ENCODE measurements around the gene RAPSN. TPM values are rescaled to one million over a fixed set of nuclear protein-coding genes. Genes with fewer than 3 reads are reported as not detected.

The RAPSN gene
- total and polyA plus RNA-seq, 2 of the 8 experiments (the other 6 are each of a cell fraction or from before 2014, with no cell fraction given) = 0.06 to 0.34 TPM

DNA sequence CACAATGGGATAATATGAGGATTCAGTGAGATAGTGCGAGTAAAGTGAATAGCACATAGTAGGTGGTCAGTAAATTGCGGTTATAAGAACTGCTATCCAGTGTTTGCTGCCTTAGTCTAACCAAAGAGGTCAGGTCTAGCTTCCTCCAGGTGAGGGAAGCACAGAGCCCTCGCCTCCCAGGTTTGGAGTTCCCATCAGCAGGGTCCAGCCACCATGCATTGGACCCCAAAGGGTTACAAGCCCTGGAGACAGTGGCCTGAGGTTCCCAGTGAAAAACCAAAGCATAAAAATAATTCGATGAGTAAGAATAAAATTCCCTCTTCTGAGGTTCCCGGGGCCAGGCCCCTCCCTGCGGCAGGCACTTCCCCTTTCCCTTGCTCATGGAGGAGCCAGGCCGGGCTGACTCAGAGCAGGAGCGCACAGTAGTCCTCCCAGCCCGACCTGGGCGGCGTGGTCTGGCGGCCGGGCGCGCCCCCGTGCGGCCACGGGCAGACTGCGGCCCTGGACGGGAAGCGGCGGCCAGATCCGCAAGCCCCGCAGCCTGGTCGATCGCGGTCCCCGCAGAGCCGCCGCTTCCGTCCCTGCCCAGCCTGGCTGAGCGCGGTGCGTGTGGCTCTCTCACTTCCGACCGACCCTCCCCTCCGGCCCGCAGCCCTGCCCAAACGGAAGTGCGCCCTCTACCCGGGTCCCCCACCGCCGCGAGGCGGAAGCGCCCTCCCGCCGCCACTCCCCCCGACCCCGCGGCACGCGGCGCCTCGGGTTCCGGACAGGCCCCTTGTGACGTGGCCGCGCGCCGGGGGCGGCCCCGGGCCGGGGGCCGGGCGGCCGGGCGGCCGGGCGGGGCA, 41.0 kb downstream of the RAPSN start, which contains the start of gene SLC39A13 (continued):
- TF ChIP-seq TCF12 (IDR thresholded peaks at IDR 0.05; ENCODE audit: low read depth, low read length) (0 out of 2 replicates have a peak, but pooled peaks have one; percentile 42), CEBPB (IDR thresholded peaks at IDR 0.05; ENCODE audit: low read depth, low read length) (no peak), SIX5 (IDR thresholded peaks at IDR 0.05; ENCODE audit: low read depth, low read length) (0 out of 2 replicates have a peak, but pooled peaks have one; percentile 27), NRF1 (IDR thresholded peaks at IDR 0.05; ENCODE audit: low read depth, low read length) (no peak), KDM1A (IDR thresholded peaks at IDR 0.05; ENCODE audit: borderline replicate concordance, low read length) (no peak), TAF7 (optimal IDR thresholded peaks at IDR 0.05; ENCODE audit: borderline replicate concordance, low read depth, low read length) (peak; percentile 78), TAF1 (IDR thresholded peaks at IDR 0.05; ENCODE audit: low read depth, low read length) (peak; percentile 84), CBX5 (IDR thresholded peaks at IDR 0.05; ENCODE audit: low read depth, low read length) (no peak), SRF (IDR thresholded peaks at IDR 0.05; ENCODE audit: low read depth, low read length) (peak; percentile 69), KDM4A (IDR thresholded peaks at IDR 0.05; ENCODE audit: low read depth, low read length, severe bottlenecking) (no peak), EGR1 (IDR thresholded peaks at IDR 0.05; ENCODE audit: borderline replicate concordance, low read depth, low read length) (peak; percentile 57; the same call in 1 of the 2 replicates), POLR2AphosphoS5 (IDR thresholded peaks at IDR 0.05; ENCODE audit: low read depth, low read length) (peak; percentile 92), EZH2 (IDR thresholded peaks at IDR 0.05; ENCODE audit: low read depth, low read length, severe bottlenecking) (no peak), HDAC6 (IDR thresholded peaks at IDR 0.05; ENCODE audit: low read depth, low read length) (no peak), NANOG (IDR thresholded peaks at IDR 0.05; ENCODE audit: insufficient read depth, low read depth, low read length, poor library complexity, severe bottlenecking) (peak; percentile 2), SP4 (IDR thresholded peaks at IDR 0.05; ENCODE audit: low read length) (peak; percentile 65; the same call in 1 of the 2 replicates), JUND (IDR thresholded peaks at IDR 0.05; ENCODE audit: low read length) (no peak), RFX5 (IDR thresholded peaks at IDR 0.05; ENCODE audit: borderline replicate concordance, low read depth, low read length) (no peak)
- TF ChIP-seq, protein P1, sequence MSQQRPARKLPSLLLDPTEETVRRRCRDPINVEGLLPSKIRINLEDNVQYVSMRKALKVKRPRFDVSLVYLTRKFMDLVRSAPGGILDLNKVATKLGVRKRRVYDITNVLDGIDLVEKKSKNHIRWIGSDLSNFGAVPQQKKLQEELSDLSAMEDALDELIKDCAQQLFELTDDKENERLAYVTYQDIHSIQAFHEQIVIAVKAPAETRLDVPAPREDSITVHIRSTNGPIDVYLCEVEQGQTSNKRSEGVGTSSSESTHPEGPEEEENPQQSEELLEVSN (IDR thresholded peaks at IDR 0.05) = peak; percentile 20; the same call in 1 of the 2 replicates
- TF ChIP-seq, protein P2, sequence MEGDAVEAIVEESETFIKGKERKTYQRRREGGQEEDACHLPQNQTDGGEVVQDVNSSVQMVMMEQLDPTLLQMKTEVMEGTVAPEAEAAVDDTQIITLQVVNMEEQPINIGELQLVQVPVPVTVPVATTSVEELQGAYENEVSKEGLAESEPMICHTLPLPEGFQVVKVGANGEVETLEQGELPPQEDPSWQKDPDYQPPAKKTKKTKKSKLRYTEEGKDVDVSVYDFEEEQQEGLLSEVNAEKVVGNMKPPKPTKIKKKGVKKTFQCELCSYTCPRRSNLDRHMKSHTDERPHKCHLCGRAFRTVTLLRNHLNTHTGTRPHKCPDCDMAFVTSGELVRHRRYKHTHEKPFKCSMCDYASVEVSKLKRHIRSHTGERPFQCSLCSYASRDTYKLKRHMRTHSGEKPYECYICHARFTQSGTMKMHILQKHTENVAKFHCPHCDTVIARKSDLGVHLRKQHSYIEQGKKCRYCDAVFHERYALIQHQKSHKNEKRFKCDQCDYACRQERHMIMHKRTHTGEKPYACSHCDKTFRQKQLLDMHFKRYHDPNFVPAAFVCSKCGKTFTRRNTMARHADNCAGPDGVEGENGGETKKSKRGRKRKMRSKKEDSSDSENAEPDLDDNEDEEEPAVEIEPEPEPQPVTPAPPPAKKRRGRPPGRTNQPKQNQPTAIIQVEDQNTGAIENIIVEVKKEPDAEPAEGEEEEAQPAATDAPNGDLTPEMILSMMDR (IDR thresholded peaks at IDR 0.05; ENCODE audit: control extremely low read depth in 1 of 3, insufficient read depth in 1 of 3, low read depth in 1 of 3, low read length in 3 of 3) = peak; percentile 74 to 86 (median 86)
- TF ChIP-seq, protein P3, sequence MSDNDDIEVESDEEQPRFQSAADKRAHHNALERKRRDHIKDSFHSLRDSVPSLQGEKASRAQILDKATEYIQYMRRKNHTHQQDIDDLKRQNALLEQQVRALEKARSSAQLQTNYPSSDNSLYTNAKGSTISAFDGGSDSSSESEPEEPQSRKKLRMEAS (IDR thresholded peaks at IDR 0.05) = peak; percentile 67
